Effector memory CD8-positive, alpha-beta T cell (primary cell): ENCODE results near the gene ZNF821.

Experiments
- ATAC-seq: fragments of 150-1000 bp; cut with Tn5 transposase; replicated peaks from 2 replicates; pipeline ENCODE4 v1.10.0; 2021; ENCODE audit warnings: mild to moderate bottlenecking, moderate library complexity
- DNase-seq, 3 experiments: peaks; one replicate each; pipeline ENCODE4 v3.0.0; 2021
- H3K27ac Mint-ChIP-seq, 2 donors: one replicate each; pipeline ENCODE4 v1.8.0; 2022; ENCODE audit warnings: mild to moderate bottlenecking in 2 of 2, mixed read lengths in 2 of 2, moderate library complexity in 2 of 2
- H3K27me3 Mint-ChIP-seq, 2 donors: one replicate each; pipeline ENCODE4 v1.8.0; 2022; ENCODE audit warnings: mixed read lengths in 2 of 2
- H3K36me3 Mint-ChIP-seq: one replicate; pipeline ENCODE4 v1.8.0; 2022; ENCODE audit warnings: mild to moderate bottlenecking, moderate library complexity, mixed read lengths; ENCODE audit not compliant: insufficient read depth
- H3K4me1 Mint-ChIP-seq, 2 donors: one replicate each; pipeline ENCODE4 v1.8.0; 2022; ENCODE audit warnings: low read depth in 2 of 2, mixed read lengths in 2 of 2
- H3K4me3 Mint-ChIP-seq, 2 donors: one replicate each; pipeline ENCODE4 v1.8.0; 2022; ENCODE audit warnings: mild to moderate bottlenecking in 2 of 2, mixed read lengths in 2 of 2, moderate library complexity in 2 of 2
- H3K9me3 Mint-ChIP-seq, 2 donors: one replicate each; pipeline ENCODE4 v1.8.0; 2022; ENCODE audit warnings: mixed read lengths in 2 of 2

The ZNF821 gene

GRCh38 chr16:71894921-71895678 is 11.1 kb upstream of the ZNF821 start, which contains the start of gene IST1:
IST1 (plus strand) TSS chr16:71895531; CDS start chr16:71915641, 20,110 bp downstream.
- Mint-ChIP-seq H3K27me3 (no peaks in the 10 kb centered on the region), H3K9me3 (no peaks in the 10 kb centered on the region), H3K36me3 (peaks cover 51% of the 10 kb centered on the region), H3K4me3 (peak within 1 kb of the TSS; percentile 98), H3K4me1 (peaks cover 23 to 24% of the 10 kb centered on the region in 2 donors), H3K27ac (peak within 1 kb of the TSS; percentile 98)
- DNase-seq (peak; percentile 97 to 98 (median 97)), ATAC-seq (peak; percentile 88)

GRCh38 chr16:71894229-71894920 is 10.4 kb upstream of the ZNF821 start:
- H3K4me1 Mint-ChIP-seq, result peaks cover 21 to 22% of the 10 kb centered on the region in 2 donors
- no peaks in the 10 kb centered on the region for H3K27me3 Mint-ChIP-seq
- ATAC-seq (peak; percentile 13), DNase-seq (peak; percentile 4 to 26 (median 16))
- no peaks in the 10 kb centered on the region for H3K9me3 Mint-ChIP-seq
- peaks cover 44% of the 10 kb centered on the region for H3K36me3 Mint-ChIP-seq
- peak overlapping the region; percentile 98 for H3K27ac Mint-ChIP-seq
- H3K4me3 Mint-ChIP-seq, result peak overlapping the region; percentile 98

- H3K27ac Mint-ChIP-seq, result peak overlapping the region; percentile 98
- no peak for ATAC-seq
- peaks cover 39% of the 10 kb centered on the region for H3K36me3 Mint-ChIP-seq
- H3K9me3 Mint-ChIP-seq, result no peaks in the 10 kb centered on the region
- no peak for DNase-seq
- peaks cover 17 to 19% of the 10 kb centered on the region in 2 donors for H3K4me1 Mint-ChIP-seq
- peak overlapping the region; percentile 98 for H3K4me3 Mint-ChIP-seq
- no peaks in the 10 kb centered on the region for H3K27me3 Mint-ChIP-seq
Observed at GRCh38 chr16:71893888-71894228, 9.9 kb upstream of the ZNF821 start.

GRCh38 chr16:71889147-71889546 is 5.2 kb upstream of the ZNF821 start:
- Mint-ChIP-seq H3K36me3 (peaks cover 16% of the 10 kb centered on the region), H3K9me3 (no peaks in the 10 kb centered on the region), H3K27ac (no peak overlapping the region), H3K4me3 (no peak overlapping the region), H3K4me1 (peaks cover 11 to 18% of the 10 kb centered on the region in 2 donors), H3K27me3 (no peaks in the 10 kb centered on the region)
- DNase-seq (no peak), ATAC-seq (no peak)

- peak overlapping the region; percentile 98 to 99 for H3K4me3 Mint-ChIP-seq
- H3K27me3 Mint-ChIP-seq, result no peaks in the 10 kb centered on the region
- peaks cover 30% of the 10 kb centered on the region for H3K36me3 Mint-ChIP-seq
- DNase-seq (no peak), ATAC-seq (no peak)
- no peaks in the 10 kb centered on the region for H3K9me3 Mint-ChIP-seq
- H3K4me1 Mint-ChIP-seq, result peaks cover 28 to 39% of the 10 kb centered on the region in 2 donors
- H3K27ac Mint-ChIP-seq, result peak overlapping the region; percentile 98 to 99
Observed at GRCh38 chr16:71885261-71885650, 1.3 kb upstream of the ZNF821 start.

GRCh38 chr16:71883168-71883848 is 674 bp downstream of the ZNF821 start:
- H3K36me3 Mint-ChIP-seq, result peaks cover 31% of the 10 kb centered on the region
- DNase-seq, result peak; percentile 24 to 40 (median 37)
- no peaks in the 10 kb centered on the region for H3K27me3 Mint-ChIP-seq
- ATAC-seq, result peak; percentile 19
- H3K9me3 Mint-ChIP-seq, result no peaks in the 10 kb centered on the region
- H3K27ac Mint-ChIP-seq, result peak overlapping the region; percentile 93 to 97
- peak overlapping the region; percentile 88 to 98 for H3K4me3 Mint-ChIP-seq
- H3K4me1 Mint-ChIP-seq, result peaks cover 36 to 51% of the 10 kb centered on the region in 2 donors

- Mint-ChIP-seq H3K36me3 (peaks cover 36% of the 10 kb centered on the region), H3K27ac (peak overlapping the region; percentile 93 to 97), H3K4me3 (peak overlapping the region; percentile 88 to 98), H3K27me3 (no peaks in the 10 kb centered on the region), H3K4me1 (peaks cover 36 to 51% of the 10 kb centered on the region in 2 donors), H3K9me3 (no peaks in the 10 kb centered on the region)
- DNase-seq (peak; percentile 87 to 89 (median 89)), ATAC-seq (peak; percentile 52)
Observed at GRCh38 chr16:71882505-71883167, 1.3 kb downstream of the ZNF821 start.

- Mint-ChIP-seq H3K4me3 (no peak overlapping the region), H3K36me3 (peaks cover 42% of the 10 kb centered on the region), H3K4me1 (peaks cover 34 to 47% of the 10 kb centered on the region in 2 donors), H3K27ac (no peak overlapping the region), H3K27me3 (no peaks in the 10 kb centered on the region), H3K9me3 (no peaks in the 10 kb centered on the region)
- ATAC-seq (no peak), DNase-seq (no peak)
Observed at GRCh38 chr16:71880176-71880575, 3.8 kb downstream of the ZNF821 start.

- no peak for ATAC-seq
- Mint-ChIP-seq H3K4me1 (peaks cover 27 to 37% of the 10 kb centered on the region in 2 donors), H3K36me3 (peaks cover 31% of the 10 kb centered on the region), H3K4me3 (no peak overlapping the region), H3K27ac (peak overlapping the region in 1 of 2 donors; percentile 32), H3K9me3 (no peaks in the 10 kb centered on the region), H3K27me3 (no peaks in the 10 kb centered on the region)
- no peak for DNase-seq
Observed at GRCh38 chr16:71878911-71879310, 5.1 kb downstream of the ZNF821 start.

GRCh38 chr16:71873199-71873598 is 10.8 kb downstream of the ZNF821 start:
- Mint-ChIP-seq H3K27ac (peak overlapping the region in 1 of 2 donors; percentile 28), H3K4me1 (peaks cover 1 to 8% of the 10 kb centered on the region in 2 donors), H3K9me3 (no peaks in the 10 kb centered on the region), H3K27me3 (no peaks in the 10 kb centered on the region), H3K4me3 (no peak overlapping the region), H3K36me3 (peaks cover 12% of the 10 kb centered on the region)
- DNase-seq (no peak), ATAC-seq (no peak)

GRCh38 chr16:71870818-71871217 is 13.2 kb downstream of the ZNF821 start:
- H3K27me3 Mint-ChIP-seq, result no peaks in the 10 kb centered on the region
- H3K4me3 Mint-ChIP-seq, result no peak overlapping the region
- H3K36me3 Mint-ChIP-seq, result peaks cover 4% of the 10 kb centered on the region
- ATAC-seq (no peak), DNase-seq (no peak)
- H3K9me3 Mint-ChIP-seq, result no peaks in the 10 kb centered on the region
- no peak overlapping the region for H3K27ac Mint-ChIP-seq
- peaks cover 1 to 8% of the 10 kb centered on the region in 2 donors for H3K4me1 Mint-ChIP-seq

GRCh38 chr16:71869089-71869488 is 14.9 kb downstream of the ZNF821 start:
- Mint-ChIP-seq H3K4me1 (peaks cover 1 to 17% of the 10 kb centered on the region in 2 donors), H3K27ac (peak overlapping the region in 1 of 2 donors; percentile 45), H3K4me3 (no peak overlapping the region), H3K36me3 (peaks cover 7% of the 10 kb centered on the region), H3K9me3 (no peaks in the 10 kb centered on the region), H3K27me3 (no peaks in the 10 kb centered on the region)
- DNase-seq (no peak), ATAC-seq (no peak)

- no peak for DNase-seq
- Mint-ChIP-seq H3K27me3 (no peaks in the 10 kb centered on the region), H3K9me3 (no peaks in the 10 kb centered on the region), H3K4me1 (peaks cover 1 to 17% of the 10 kb centered on the region in 2 donors), H3K36me3 (peaks cover 15% of the 10 kb centered on the region), H3K27ac (no peak overlapping the region), H3K4me3 (no peak overlapping the region)
- no peak for ATAC-seq
Observed at GRCh38 chr16:71867939-71868338, 16.0 kb downstream of the ZNF821 start.
